ENCODE results near the gene MVB12B.

DNA sequence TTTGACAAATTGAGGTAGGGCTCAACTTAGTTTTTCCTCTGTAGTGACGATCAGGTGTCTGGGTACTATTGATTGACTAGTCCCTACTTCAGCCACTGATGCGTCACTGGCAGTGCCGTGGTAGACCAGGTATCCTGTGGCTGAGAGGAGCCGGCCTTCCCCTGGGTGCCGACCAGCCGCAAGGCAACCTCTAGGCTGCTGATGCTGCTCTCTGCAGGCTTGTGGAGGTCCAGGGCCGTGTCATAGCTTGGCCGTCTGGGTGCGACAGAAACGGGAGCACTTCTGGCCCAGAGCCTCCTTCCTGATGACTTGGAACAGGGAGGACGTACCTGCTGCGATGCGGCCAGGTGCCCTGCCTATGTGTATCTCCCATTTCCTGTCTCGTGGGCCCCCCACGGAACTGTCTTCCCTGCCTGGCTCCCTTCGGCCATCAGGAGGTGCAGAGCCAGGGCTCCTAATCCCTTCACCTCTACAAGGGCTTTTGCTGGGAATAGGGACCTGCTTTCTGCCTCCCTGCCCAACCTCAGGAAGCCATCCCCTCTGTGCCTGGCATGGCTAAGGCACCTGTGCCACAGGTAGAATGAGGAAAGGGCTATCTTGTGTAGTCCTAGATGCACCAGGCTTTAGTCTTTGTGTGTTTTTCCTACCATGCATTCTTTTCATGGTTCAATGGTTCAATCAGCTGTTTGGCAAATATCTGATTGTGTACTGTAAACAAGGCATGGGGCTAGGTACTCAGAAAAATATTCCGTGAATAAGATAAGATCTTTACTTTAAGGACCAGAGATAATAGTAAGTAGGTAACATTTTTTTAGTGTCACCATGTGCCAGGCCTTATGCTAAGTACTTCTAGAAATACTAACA is 44.6 kb downstream of the MVB12B start:
- TF ChIP-seq, protein P1, sequence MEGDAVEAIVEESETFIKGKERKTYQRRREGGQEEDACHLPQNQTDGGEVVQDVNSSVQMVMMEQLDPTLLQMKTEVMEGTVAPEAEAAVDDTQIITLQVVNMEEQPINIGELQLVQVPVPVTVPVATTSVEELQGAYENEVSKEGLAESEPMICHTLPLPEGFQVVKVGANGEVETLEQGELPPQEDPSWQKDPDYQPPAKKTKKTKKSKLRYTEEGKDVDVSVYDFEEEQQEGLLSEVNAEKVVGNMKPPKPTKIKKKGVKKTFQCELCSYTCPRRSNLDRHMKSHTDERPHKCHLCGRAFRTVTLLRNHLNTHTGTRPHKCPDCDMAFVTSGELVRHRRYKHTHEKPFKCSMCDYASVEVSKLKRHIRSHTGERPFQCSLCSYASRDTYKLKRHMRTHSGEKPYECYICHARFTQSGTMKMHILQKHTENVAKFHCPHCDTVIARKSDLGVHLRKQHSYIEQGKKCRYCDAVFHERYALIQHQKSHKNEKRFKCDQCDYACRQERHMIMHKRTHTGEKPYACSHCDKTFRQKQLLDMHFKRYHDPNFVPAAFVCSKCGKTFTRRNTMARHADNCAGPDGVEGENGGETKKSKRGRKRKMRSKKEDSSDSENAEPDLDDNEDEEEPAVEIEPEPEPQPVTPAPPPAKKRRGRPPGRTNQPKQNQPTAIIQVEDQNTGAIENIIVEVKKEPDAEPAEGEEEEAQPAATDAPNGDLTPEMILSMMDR (IDR thresholded peaks at IDR 0.05) = no peak
- no peak for TF ChIP-seq EP300 (IDR thresholded peaks at IDR 0.05)
- no peak for TF ChIP-seq POLR2A (IDR thresholded peaks at IDR 0.05)
